Neural progenitor cell (in vitro differentiated cells): ENCODE measurements around the gene PTPRG. TPM values are rescaled to one million over a fixed set of nuclear protein-coding genes. Genes with fewer than 3 reads are reported as not detected.

Source experiments
- DNase-seq: peaks from one replicate; pipeline ENCODE4 v3.0.0-alpha.2; 2016; ENCODE audit warnings: low spot score
- H2AFZ ChIP-seq: fragments of 200-600 bp; sonication (generic); replicated peaks from 2 replicates; pipeline ENCODE4 v1.6.1; 2016; ENCODE audit warnings: antibody characterized with exemption
- H3F3A ChIP-seq: fragments of 200-600 bp; sonication (generic); 2 replicates; pipeline ENCODE4 v1.6.1; 2016; ENCODE audit warnings: antibody characterized with exemption, low read depth
- H3K27ac ChIP-seq: fragments of 200-600 bp; sonication (generic); 2 replicates; pipeline ENCODE4 v1.5.1; 2016; ENCODE audit warnings: mild to moderate bottlenecking
- H3K27me3 ChIP-seq: fragments of 200-600 bp; sonication (generic); 2 replicates; pipeline ENCODE4 v1.6.1; 2016; ENCODE audit warnings: mild to moderate bottlenecking, moderate library complexity
- H3K36me3 ChIP-seq: fragments of 200-600 bp; sonication (generic); 2 replicates; pipeline ENCODE4 v1.5.1; 2016
- H3K4me1 ChIP-seq: fragments of 200-600 bp; sonication (generic); 2 replicates; pipeline ENCODE4 v1.6.1; 2016; ENCODE audit warnings: mixed run types
- H3K4me2 ChIP-seq: fragments of 200-600 bp; sonication (generic); 2 replicates; pipeline ENCODE4 v1.6.1; 2016
- H3K4me3 ChIP-seq: fragments of 200-600 bp; sonication (generic); 2 replicates; pipeline ENCODE4 v1.5.1; 2016
- H3K79me2 ChIP-seq: fragments of 200-600 bp; sonication (generic); 2 replicates; pipeline ENCODE4 v1.6.1; 2016; ENCODE audit warnings: low read depth
- H3K9ac ChIP-seq: fragments of 200-600 bp; sonication (generic); 2 replicates; pipeline ENCODE4 v1.6.1; 2016
- H3K9me3 ChIP-seq: fragments of 200-600 bp; sonication (generic); 2 replicates; pipeline ENCODE4 v1.5.1; 2016; ENCODE audit warnings: low read depth
- H4K20me1 ChIP-seq: fragments of 200-600 bp; sonication (generic); 2 replicates; pipeline ENCODE4 v1.6.1; 2016; ENCODE audit warnings: low read depth
- H3K27ac Mint-ChIP-seq: 3 replicates; pipeline ENCODE4 v1.8.0; 2021; ENCODE audit warnings: mixed read lengths
- H3K27me3 Mint-ChIP-seq: 2 replicates; pipeline ENCODE4 v1.8.0; 2022; ENCODE audit warnings: low read depth, mild to moderate bottlenecking, inconsistent platforms, moderate library complexity, mixed read lengths; ENCODE audit not compliant: insufficient read depth
- H3K36me3 Mint-ChIP-seq: 3 replicates; pipeline ENCODE4 v1.8.0; 2021; ENCODE audit warnings: mixed read lengths
- H3K4me1 Mint-ChIP-seq: 3 replicates; pipeline ENCODE4 v1.8.0; 2021; ENCODE audit warnings: mixed read lengths
- H3K4me3 Mint-ChIP-seq: 3 replicates; pipeline ENCODE4 v1.8.0; 2021; ENCODE audit warnings: mild to moderate bottlenecking, moderate library complexity, mixed read lengths
- H3K9me3 Mint-ChIP-seq: 3 replicates; pipeline ENCODE4 v1.8.0; 2020; ENCODE audit warnings: mixed read lengths
- EZH2 ChIP-seq: fragments of 200-600 bp; sonication (generic); IDR thresholded peaks from 2 replicates; pipeline ENCODE4 v1.6.1; 2017; ENCODE audit warnings: antibody characterized with exemption, mild to moderate bottlenecking, moderate library complexity
- EZH2phosphoT487 ChIP-seq: fragments of 200-600 bp; sonication (generic); IDR thresholded peaks from 2 replicates; pipeline ENCODE4 v1.6.1; 2017; ENCODE audit warnings: antibody characterized with exemption
- total RNA-seq: library from RNA; depleted of rRNA; stranded (reverse); fragments of >200 nt; gene quantifications from 2 replicates; pipeline ENCODE4 v1.2.3, GENCODE V29; 2015; ENCODE audit warnings: low replicate concordance
- TF ChIP-seq, protein P1 (sequence below): fragments of 200-600 bp; sonication (generic); IDR thresholded peaks from 2 replicates; pipeline ENCODE4 v1.5.1; 2017; ENCODE audit warnings: antibody characterized with exemption, mild to moderate bottlenecking

PTPRG gene
- total RNA-seq, 1 donor from 2014 or later = 65.3 TPM

DNA sequence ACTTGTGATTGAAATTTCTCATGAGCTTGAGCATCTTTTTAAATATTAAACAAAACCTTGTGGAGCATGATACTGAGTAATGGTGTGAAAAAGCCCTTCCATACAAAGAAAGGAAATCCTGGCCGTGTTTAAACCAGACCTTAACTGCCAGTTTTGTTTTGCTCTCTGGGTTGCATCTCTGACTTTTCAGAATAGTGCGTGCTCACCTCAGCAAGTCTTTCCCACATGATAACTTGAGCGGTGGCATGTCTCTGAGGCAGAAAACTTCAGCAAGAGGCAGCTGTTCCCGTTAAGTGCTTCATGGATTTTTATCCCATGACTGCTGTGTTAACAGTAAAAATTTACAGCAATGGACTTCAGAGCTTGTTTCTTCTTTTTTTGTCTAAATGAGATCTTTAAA is 418.7 kb downstream of the PTPRG start:
- no peak for DNase-seq
- Histone ChIP-seq H3K27ac (no peak overlapping the region), H3K9me3 (no peaks in the 10 kb centered on the region), H3K9ac (no peak overlapping the region), H3F3A (no peaks in the 10 kb centered on the region), H3K36me3 (no peaks in the 10 kb centered on the region), H3K4me1 (peaks cover 11% of the 10 kb centered on the region), H4K20me1 (peaks cover 31% of the 10 kb centered on the region), H3K4me2 (no peak overlapping the region), H3K27me3 (no peaks in the 10 kb centered on the region), H3K79me2 (peaks cover 50% of the 10 kb centered on the region), H2AFZ (no peak overlapping the region), H3K4me3 (no peak overlapping the region)
- no peak overlapping the region for H3K4me3 Mint-ChIP-seq
- TF ChIP-seq EZH2 (no peak), EZH2phosphoT487 (no peak)
- TF ChIP-seq, protein P1, sequence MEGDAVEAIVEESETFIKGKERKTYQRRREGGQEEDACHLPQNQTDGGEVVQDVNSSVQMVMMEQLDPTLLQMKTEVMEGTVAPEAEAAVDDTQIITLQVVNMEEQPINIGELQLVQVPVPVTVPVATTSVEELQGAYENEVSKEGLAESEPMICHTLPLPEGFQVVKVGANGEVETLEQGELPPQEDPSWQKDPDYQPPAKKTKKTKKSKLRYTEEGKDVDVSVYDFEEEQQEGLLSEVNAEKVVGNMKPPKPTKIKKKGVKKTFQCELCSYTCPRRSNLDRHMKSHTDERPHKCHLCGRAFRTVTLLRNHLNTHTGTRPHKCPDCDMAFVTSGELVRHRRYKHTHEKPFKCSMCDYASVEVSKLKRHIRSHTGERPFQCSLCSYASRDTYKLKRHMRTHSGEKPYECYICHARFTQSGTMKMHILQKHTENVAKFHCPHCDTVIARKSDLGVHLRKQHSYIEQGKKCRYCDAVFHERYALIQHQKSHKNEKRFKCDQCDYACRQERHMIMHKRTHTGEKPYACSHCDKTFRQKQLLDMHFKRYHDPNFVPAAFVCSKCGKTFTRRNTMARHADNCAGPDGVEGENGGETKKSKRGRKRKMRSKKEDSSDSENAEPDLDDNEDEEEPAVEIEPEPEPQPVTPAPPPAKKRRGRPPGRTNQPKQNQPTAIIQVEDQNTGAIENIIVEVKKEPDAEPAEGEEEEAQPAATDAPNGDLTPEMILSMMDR = no peak
- peaks cover 8% of the 10 kb centered on the region for H3K4me1 Mint-ChIP-seq
- H3K27ac Mint-ChIP-seq = no peak overlapping the region
- H3K27me3 Mint-ChIP-seq = no peaks in the 10 kb centered on the region
- H3K36me3 Mint-ChIP-seq = no peaks in the 10 kb centered on the region
- H3K9me3 Mint-ChIP-seq = no peaks in the 10 kb centered on the region

DNA sequence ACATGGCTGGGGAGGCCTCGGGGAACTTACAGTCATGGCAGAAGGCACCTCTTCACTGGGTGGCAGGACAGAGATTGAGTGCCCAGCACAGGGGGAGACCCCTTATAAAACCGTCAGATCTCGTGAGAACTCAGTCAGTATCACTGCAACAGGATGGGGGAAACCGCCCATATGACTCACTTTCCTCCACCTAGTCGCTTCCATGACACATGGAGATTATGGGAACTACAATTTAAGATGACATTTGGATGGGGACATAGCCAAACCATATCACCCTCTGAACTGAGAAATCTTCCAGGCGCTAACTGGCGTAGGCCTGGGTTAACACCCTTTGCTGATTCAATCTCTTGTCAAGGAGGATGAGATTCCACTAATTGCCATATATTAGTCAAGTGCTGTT is 419.7 kb downstream of the PTPRG start:
- TF ChIP-seq EZH2 (no peak), EZH2phosphoT487 (no peak)
- TF ChIP-seq, protein P1 = no peak
- Histone ChIP-seq H3K4me1 (peaks cover 11% of the 10 kb centered on the region), H2AFZ (no peak overlapping the region), H3K79me2 (peaks cover 46% of the 10 kb centered on the region), H3K9me3 (no peaks in the 10 kb centered on the region), H3K27ac (no peak overlapping the region), H3K4me2 (no peak overlapping the region), H3K27me3 (no peaks in the 10 kb centered on the region), H3K9ac (no peak overlapping the region), H4K20me1 (peaks cover 36% of the 10 kb centered on the region), H3K4me3 (no peak overlapping the region), H3K36me3 (no peaks in the 10 kb centered on the region), H3F3A (no peaks in the 10 kb centered on the region)
- Mint-ChIP-seq H3K4me1 (peaks cover 8% of the 10 kb centered on the region), H3K9me3 (no peaks in the 10 kb centered on the region), H3K27me3 (no peaks in the 10 kb centered on the region), H3K27ac (no peak overlapping the region), H3K4me3 (no peak overlapping the region), H3K36me3 (no peaks in the 10 kb centered on the region)
- DNase-seq = no peak

DNA sequence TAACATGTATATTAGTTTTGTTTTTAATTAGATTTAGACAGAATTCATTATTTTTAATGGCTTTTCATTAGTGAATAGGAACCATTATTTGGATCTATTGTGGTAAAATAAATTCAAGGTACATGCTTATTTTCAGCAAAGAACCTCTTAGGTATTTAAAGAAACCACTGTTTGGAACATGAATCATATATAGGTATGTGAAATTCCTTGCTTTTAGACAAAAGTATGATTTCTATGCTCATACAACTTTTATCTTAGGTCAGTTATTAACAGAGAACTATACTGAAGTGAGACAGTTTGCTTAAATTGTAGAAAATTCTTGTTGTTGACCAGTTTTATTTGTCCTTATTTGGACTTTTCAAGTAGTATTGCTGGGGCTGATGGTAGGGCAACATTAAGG is 422.1 kb downstream of the PTPRG start:
- H3K9me3 ChIP-seq = no peaks in the 10 kb centered on the region
- peaks cover under 1% of the 10 kb centered on the region for H3F3A ChIP-seq
- peaks cover 38% of the 10 kb centered on the region for H3K79me2 ChIP-seq
- H3K27me3 ChIP-seq = no peaks in the 10 kb centered on the region
- H2AFZ ChIP-seq = no peak overlapping the region
- no peaks in the 10 kb centered on the region for H3K36me3 ChIP-seq
- no peak for TF ChIP-seq EZH2phosphoT487
- TF ChIP-seq, protein P1 = no peak
- no peak for TF ChIP-seq EZH2
- peaks cover 43% of the 10 kb centered on the region for H4K20me1 ChIP-seq
- no peak for DNase-seq
- Mint-ChIP-seq H3K36me3 (no peaks in the 10 kb centered on the region), H3K4me1 (peaks cover 8% of the 10 kb centered on the region), H3K27me3 (no peaks in the 10 kb centered on the region), H3K27ac (no peak overlapping the region), H3K9me3 (no peaks in the 10 kb centered on the region), H3K4me3 (no peak overlapping the region)
- no peak overlapping the region for H3K27ac ChIP-seq
- no peak overlapping the region for H3K4me3 ChIP-seq
- no peak overlapping the region for H3K4me2 ChIP-seq
- no peak overlapping the region for H3K9ac ChIP-seq
- H3K4me1 ChIP-seq = peaks cover 11% of the 10 kb centered on the region
